Neutrophil (primary cell): ENCODE measurements around the gene HDLBP.

ENCODE experiments used
- H3K27ac ChIP-seq: fragments of 200-600 bp; sonication (generic); 2 replicates; pipeline ENCODE4 v1.5.1; 2016; ENCODE audit warnings: mild to moderate bottlenecking, moderate library complexity
- H3K27me3 ChIP-seq: fragments of 200-600 bp; sonication (generic); 2 replicates; pipeline ENCODE4 v1.6.0; 2016; ENCODE audit warnings: mild to moderate bottlenecking
- H3K36me3 ChIP-seq: fragments of 200-600 bp; sonication (generic); 2 replicates; pipeline ENCODE4 v1.5.1; 2017
- H3K4me1 ChIP-seq, 2 experiments: fragments of 200-600 bp in 1 of 2; sonication (generic) in 1 of 2; 1 replicate in 1 of 2; 2 replicates in 1 of 2; pipeline versions ENCODE4 v1.5.1 to v1.6.1; 2013 to 2016; ENCODE audit warnings: low read depth in 1 of 2, low read length in 1 of 2, mild to moderate bottlenecking in 1 of 2, moderate library complexity in 1 of 2; ENCODE audit not compliant: control insufficient read depth in 1 of 2, insufficient read depth in 1 of 2
- H3K4me3 ChIP-seq, 2 experiments: fragments of 200-600 bp in 1 of 2; sonication (generic) in 1 of 2; 1 replicate in 1 of 2; 2 replicates in 1 of 2; pipeline ENCODE4 v1.5.1; 2013 to 2016; ENCODE audit warnings: low read depth in 1 of 2, low read length in 1 of 2, mild to moderate bottlenecking in 1 of 2, moderate library complexity in 1 of 2
- H3K9me3 ChIP-seq: fragments of 200-600 bp; sonication (generic); 2 replicates; pipeline ENCODE4 v1.5.1; 2016
- TF ChIP-seq, protein P1 (sequence below): fragments of 200-600 bp; sonication (generic); IDR thresholded peaks from 2 replicates; pipeline ENCODE4 v1.5.1; 2016; ENCODE audit warnings: antibody characterized with exemption

Gene HDLBP

DNA sequence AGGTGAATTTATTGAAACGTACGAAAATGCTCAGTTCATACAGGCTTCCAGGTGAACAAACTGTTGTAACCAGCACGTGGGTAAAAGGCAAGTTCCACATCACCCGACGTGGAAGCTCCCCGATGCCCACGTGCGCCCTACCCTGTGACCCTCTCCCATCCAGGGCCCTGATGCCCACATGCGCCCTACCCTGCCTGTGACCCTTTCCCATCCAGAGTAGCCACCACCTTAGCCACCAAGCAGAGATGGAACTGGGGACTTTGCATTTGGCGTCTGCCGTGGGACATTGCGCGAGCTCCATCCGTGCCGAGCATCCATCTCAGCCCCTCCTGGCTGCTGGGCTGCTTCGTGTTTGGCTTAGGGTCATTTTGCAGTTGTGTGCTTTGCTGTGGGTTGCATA, 89.5 kb downstream of the HDLBP start:
- H3K27ac ChIP-seq = no peak overlapping the region
- TF ChIP-seq, protein P1, sequence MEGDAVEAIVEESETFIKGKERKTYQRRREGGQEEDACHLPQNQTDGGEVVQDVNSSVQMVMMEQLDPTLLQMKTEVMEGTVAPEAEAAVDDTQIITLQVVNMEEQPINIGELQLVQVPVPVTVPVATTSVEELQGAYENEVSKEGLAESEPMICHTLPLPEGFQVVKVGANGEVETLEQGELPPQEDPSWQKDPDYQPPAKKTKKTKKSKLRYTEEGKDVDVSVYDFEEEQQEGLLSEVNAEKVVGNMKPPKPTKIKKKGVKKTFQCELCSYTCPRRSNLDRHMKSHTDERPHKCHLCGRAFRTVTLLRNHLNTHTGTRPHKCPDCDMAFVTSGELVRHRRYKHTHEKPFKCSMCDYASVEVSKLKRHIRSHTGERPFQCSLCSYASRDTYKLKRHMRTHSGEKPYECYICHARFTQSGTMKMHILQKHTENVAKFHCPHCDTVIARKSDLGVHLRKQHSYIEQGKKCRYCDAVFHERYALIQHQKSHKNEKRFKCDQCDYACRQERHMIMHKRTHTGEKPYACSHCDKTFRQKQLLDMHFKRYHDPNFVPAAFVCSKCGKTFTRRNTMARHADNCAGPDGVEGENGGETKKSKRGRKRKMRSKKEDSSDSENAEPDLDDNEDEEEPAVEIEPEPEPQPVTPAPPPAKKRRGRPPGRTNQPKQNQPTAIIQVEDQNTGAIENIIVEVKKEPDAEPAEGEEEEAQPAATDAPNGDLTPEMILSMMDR = no peak
- H3K27me3 ChIP-seq = no peaks in the 10 kb centered on the region
- H3K9me3 ChIP-seq = no peaks in the 10 kb centered on the region
- H3K4me3 ChIP-seq = no peak overlapping the region
- H3K4me1 ChIP-seq = no peaks in the 10 kb centered on the region
- peaks cover 62% of the 10 kb centered on the region for H3K36me3 ChIP-seq

- H3K9me3 ChIP-seq = no peaks in the 10 kb centered on the region
- H3K36me3 ChIP-seq = peaks cover 58% of the 10 kb centered on the region
- H3K4me1 ChIP-seq = no peaks in the 10 kb centered on the region
- TF ChIP-seq, protein P1 = no peak
- no peaks in the 10 kb centered on the region for H3K27me3 ChIP-seq
- no peak overlapping the region for H3K27ac ChIP-seq
- no peak overlapping the region for H3K4me3 ChIP-seq
Measured at GRCh38 chr2:241225545-241225944, 89.9 kb downstream of the HDLBP start.

GRCh38 chr2:241224851-241225438, 90.5 kb downstream of the HDLBP start:
- TF ChIP-seq, protein P1 = no peak
- Histone ChIP-seq H3K4me1 (no peaks in the 10 kb centered on the region), H3K27me3 (no peaks in the 10 kb centered on the region), H3K36me3 (peaks cover 52% of the 10 kb centered on the region), H3K27ac (no peak overlapping the region), H3K4me3 (no peak overlapping the region), H3K9me3 (no peaks in the 10 kb centered on the region)

- no peak overlapping the region for H3K4me3 ChIP-seq
- H3K36me3 ChIP-seq = peaks cover 45% of the 10 kb centered on the region
- H3K9me3 ChIP-seq = no peaks in the 10 kb centered on the region
- H3K27ac ChIP-seq = no peak overlapping the region
- peaks cover under 1% of the 10 kb centered on the region for H3K27me3 ChIP-seq
- no peaks in the 10 kb centered on the region for H3K4me1 ChIP-seq
- TF ChIP-seq, protein P1 = no peak
Measured at GRCh38 chr2:241224018-241224850, 91.2 kb downstream of the HDLBP start.

GRCh38 chr2:241223211-241224017, 92.1 kb downstream of the HDLBP start:
- Histone ChIP-seq H3K27ac (no peak overlapping the region), H3K36me3 (peaks cover 37% of the 10 kb centered on the region), H3K27me3 (peaks cover 8% of the 10 kb centered on the region), H3K4me3 (no peak overlapping the region), H3K9me3 (no peaks in the 10 kb centered on the region), H3K4me1 (peaks cover 6% of the 10 kb centered on the region in 2 experiments)
- TF ChIP-seq, protein P1 = no peak
